Fibroblast of lung (primary cell): ENCODE measurements around the gene SP110. TPM values are rescaled to one million over a fixed set of nuclear protein-coding genes. Genes with fewer than 3 reads are reported as not detected.
"Not testable (repeated sequence)": the region's sequence is repeated elsewhere in the genome, so short reads cannot be mapped to it uniquely, and the experiment has no call there.

Experiments
- DNase-seq, 2 donors: peaks; one replicate each; pipeline versions ENCODE4 v3.0.0 to v3.0.0-alpha.2; 2010; ENCODE audit warnings: low read depth in 2 of 2
- H2AFZ ChIP-seq: 2 replicates; pipeline ENCODE4 v1.5.1; 2012; ENCODE audit warnings: low read length, control low read depth, inconsistent platforms
- H3K27ac ChIP-seq: 2 replicates; pipeline ENCODE4 v1.5.1; 2011; ENCODE audit warnings: low read length, control low read depth; ENCODE audit not compliant: insufficient read depth
- H3K27me3 ChIP-seq: 2 replicates; pipeline ENCODE4 v1.5.1; 2011; ENCODE audit warnings: mild to moderate bottlenecking, low read length; ENCODE audit not compliant: control insufficient read depth, insufficient read depth
- H3K36me3 ChIP-seq: 2 replicates; pipeline ENCODE4 v1.5.1; 2011; ENCODE audit warnings: low read length; ENCODE audit not compliant: control insufficient read depth, insufficient read depth
- H3K4me1 ChIP-seq: 2 replicates; pipeline ENCODE4 v1.5.1; 2011; ENCODE audit warnings: low read length; ENCODE audit not compliant: control insufficient read depth, insufficient read depth; ENCODE audit errors: extremely low read depth
- H3K4me2 ChIP-seq: 2 replicates; pipeline ENCODE4 v1.5.1; 2011; ENCODE audit warnings: low read length, control low read depth; ENCODE audit not compliant: insufficient read depth; ENCODE audit errors: extremely low read depth
- H3K4me3 ChIP-seq, 4 experiments: fragments of 200-600 bp in 1 of 4; sonication (generic) in 1 of 4; replicated peaks in 1 of 4; 2 replicates each; pipeline ENCODE4 v1.5.1; 2011 to 2016; ENCODE audit warnings: low read length in 4 of 4, low read depth in 3 of 4, mild to moderate bottlenecking in 3 of 4, control low read depth in 2 of 4, inconsistent platforms in 1 of 4, mixed read lengths in 1 of 4; ENCODE audit not compliant: insufficient read depth in 1 of 4; ENCODE audit errors: control extremely low read depth in 1 of 4
- H3K79me2 ChIP-seq: 2 replicates; pipeline ENCODE4 v1.5.1; 2012; ENCODE audit warnings: mild to moderate bottlenecking, low read length, inconsistent platforms; ENCODE audit not compliant: control insufficient read depth, insufficient read depth
- H3K9ac ChIP-seq: 2 replicates; pipeline ENCODE4 v1.5.1; 2011; ENCODE audit warnings: mild to moderate bottlenecking, low read length, control low read depth; ENCODE audit not compliant: insufficient read depth
- H3K9me3 ChIP-seq: 2 replicates; pipeline ENCODE4 v1.5.1; 2012; ENCODE audit warnings: low read depth, low read length; ENCODE audit not compliant: control insufficient read depth, insufficient read depth
- H4K20me1 ChIP-seq: 2 replicates; pipeline ENCODE4 v1.5.1; 2011; ENCODE audit warnings: low read length; ENCODE audit not compliant: control insufficient read depth, insufficient read depth; ENCODE audit errors: extremely low read depth
- CTCF ChIP-seq, 2 donors: IDR thresholded peaks in 1 of 2; conservative IDR thresholded peaks in 1 of 2; 1 replicate in 1 of 2; 2 replicates in 1 of 2; pipeline ENCODE4 v1.5.1; 2011 to 2012; ENCODE audit warnings: low read length in 2 of 2, control low read depth in 1 of 2, inconsistent platforms in 1 of 2, low read depth in 1 of 2, mild to moderate bottlenecking in 1 of 2
- EZH2 ChIP-seq: IDR thresholded peaks from 2 replicates; pipeline ENCODE4 v1.5.1; 2012; ENCODE audit warnings: low read length, control low read depth, mild to moderate bottlenecking; ENCODE audit errors: missing control alignments
- polyA plus RNA-seq, 2 donors: library from polyadenylated mRNA; depleted of rRNA in 1 of 2; stranded (reverse) in 1 of 2; unstranded in 1 of 2; fragments of >200 nt; gene quantifications; 2 replicates each; pipeline ENCODE4 v1.2.1, GENCODE V29; 2011 to 2012; ENCODE audit warnings: missing spikeins in 1 of 2
- total RNA-seq: library from RNA; depleted of rRNA; stranded (reverse); fragments of >200 nt; gene quantifications from 2 replicates; pipeline ENCODE4 v1.2.1, GENCODE V29; 2014

SP110 gene
- total and polyA plus RNA-seq, 2 donors (not counting 1 experiment from before 2014, with no cell fraction given), result 9.2 to 12.7 TPM

- Histone ChIP-seq H3K4me1 (no peaks in the 10 kb centered on the region), H3K27me3 (no peaks in the 10 kb centered on the region), H2AFZ (no peak overlapping the region), H4K20me1 (no peaks in the 10 kb centered on the region), H3K9me3 (no peaks in the 10 kb centered on the region), H3K36me3 (no peaks in the 10 kb centered on the region), H3K27ac (no peak overlapping the region), H3K4me2 (no peak overlapping the region), H3K79me2 (no peaks in the 10 kb centered on the region), H3K9ac (no peak overlapping the region), H3K4me3 (no peak overlapping the region)
- no peak for DNase-seq
- TF ChIP-seq EZH2 (no peak), CTCF (conservative IDR thresholded peaks at IDR 0.05 in 1 of 2, IDR thresholded peaks at IDR 0.05 in 1 of 2; ENCODE audit: low read depth in 1 of 2, low read length in 2 of 2) (no peak)
Measured at GRCh38 chr2:230267059-230267458, 47.3 kb upstream of the SP110 start.

- Histone ChIP-seq H3K4me2 (no peak overlapping the region), H3K27ac (no peak overlapping the region), H2AFZ (no peak overlapping the region), H3K36me3 (no peaks in the 10 kb centered on the region), H3K4me3 (no peak overlapping the region), H4K20me1 (no peaks in the 10 kb centered on the region), H3K9ac (no peak overlapping the region), H3K9me3 (no peaks in the 10 kb centered on the region), H3K4me1 (no peaks in the 10 kb centered on the region), H3K79me2 (no peaks in the 10 kb centered on the region), H3K27me3 (no peaks in the 10 kb centered on the region)
- TF ChIP-seq EZH2 (no peak), CTCF (conservative IDR thresholded peaks at IDR 0.05 in 1 of 2, IDR thresholded peaks at IDR 0.05 in 1 of 2; ENCODE audit: low read depth in 1 of 2, low read length in 2 of 2) (no peak)
- DNase-seq, result no peak
Measured at GRCh38 chr2:230266638-230267037, 46.9 kb upstream of the SP110 start.

- H3K36me3 ChIP-seq, H3K4me2 ChIP-seq, H3K79me2 ChIP-seq, DNase-seq, H2AFZ ChIP-seq, H3K27ac ChIP-seq, H3K9me3 ChIP-seq, H3K9ac ChIP-seq, H3K4me3 ChIP-seq, H3K4me1 ChIP-seq, H4K20me1 ChIP-seq, H3K27me3 ChIP-seq: not testable (repeated sequence)
Measured at GRCh38 chr2:230264945-230265344, 45.2 kb upstream of the SP110 start.
